ENCODE data around the gene MOB3B.

The MOB3B gene

GRCh38 chr9:27529316-27530278 lies at the start of gene MOB3B:
Gene MOB3B, minus strand, starts transcription at chr9:27529814. Its CDS starts 74,264 bp downstream, at chr9:27455550.
- peak; percentile 88 for DNase-seq (ENCODE audit: low spot score)

GRCh38 chr9:27573634-27574590 lies 44.3 kb upstream of the MOB3B start:
- peak; percentile 92 for DNase-seq (ENCODE audit: low spot score)

- peak; percentile 92 for DNase-seq (ENCODE audit: low spot score)
These were observed 43.5 kb upstream of the MOB3B start, which contains the start of gene C9orf72 for GRCh38 chr9:27572918-27573633. Gene C9orf72, minus strand, starts transcription at chr9:27573481. Its CDS starts 6,361 bp downstream, at chr9:27567120.

- DNase-seq (ENCODE audit: low spot score): peak; percentile 22
These were observed 42.9 kb upstream of the MOB3B start for GRCh38 chr9:27572566-27572917.

GRCh38 chr9:27572061-27572460 lies 42.4 kb upstream of the MOB3B start:
- no peak for DNase-seq (ENCODE audit: low spot score)

GRCh38 chr9:27571011-27571410 lies 41.4 kb upstream of the MOB3B start:
- DNase-seq (ENCODE audit: low spot score): no peak

- DNase-seq (ENCODE audit: low spot score): no peak
These were observed 39.8 kb upstream of the MOB3B start for GRCh38 chr9:27569406-27569805.

GRCh38 chr9:27566118-27566517 lies 36.5 kb upstream of the MOB3B start:
- DNase-seq (ENCODE audit: low spot score): no peak

- no peak for DNase-seq (ENCODE audit: low spot score)
These were observed 36.1 kb upstream of the MOB3B start for GRCh38 chr9:27565696-27566095.

GRCh38 chr9:27564670-27565069 lies 35.1 kb upstream of the MOB3B start:
- no peak for DNase-seq (ENCODE audit: low spot score)

- no peak for DNase-seq (ENCODE audit: low spot score)
These were observed 34.3 kb upstream of the MOB3B start for GRCh38 chr9:27563738-27564430.

GRCh38 chr9:27561685-27562084 lies 32.1 kb upstream of the MOB3B start:
- no peak for DNase-seq (ENCODE audit: low spot score)

GRCh38 chr9:27560457-27560856 lies 30.8 kb upstream of the MOB3B start:
- no peak for DNase-seq (ENCODE audit: low spot score)

- no peak for DNase-seq (ENCODE audit: low spot score)
These were observed 28.7 kb upstream of the MOB3B start for GRCh38 chr9:27558307-27558706.

GRCh38 chr9:27556470-27556869 lies 26.9 kb upstream of the MOB3B start:
- no peak for DNase-seq (ENCODE audit: low spot score)

GRCh38 chr9:27554712-27555111 lies 25.1 kb upstream of the MOB3B start:
- DNase-seq (ENCODE audit: low spot score): no peak

- DNase-seq (ENCODE audit: low spot score): no peak
These were observed 19.7 kb upstream of the MOB3B start for GRCh38 chr9:27549196-27549755.

GRCh38 chr9:27548055-27548741 lies 18.6 kb upstream of the MOB3B start:
- DNase-seq (ENCODE audit: low spot score): peak; percentile 20

- DNase-seq (ENCODE audit: low spot score): no peak
These were observed 15.9 kb upstream of the MOB3B start for GRCh38 chr9:27545471-27545870.

GRCh38 chr9:27542508-27542907 lies 12.9 kb upstream of the MOB3B start:
- DNase-seq (ENCODE audit: low spot score): no peak
